T-helper 1 cell (primary cell): ENCODE results near the gene PXDN.

Experiments
- DNase-seq, 5 donors: peaks; one replicate each; pipeline ENCODE4 v3.0.0-alpha.2; 2012 to 2020

PXDN gene

GRCh38 chr2:1751767-1752725 is 7.7 kb upstream of the PXDN start:
- no peak for DNase-seq

DNA sequence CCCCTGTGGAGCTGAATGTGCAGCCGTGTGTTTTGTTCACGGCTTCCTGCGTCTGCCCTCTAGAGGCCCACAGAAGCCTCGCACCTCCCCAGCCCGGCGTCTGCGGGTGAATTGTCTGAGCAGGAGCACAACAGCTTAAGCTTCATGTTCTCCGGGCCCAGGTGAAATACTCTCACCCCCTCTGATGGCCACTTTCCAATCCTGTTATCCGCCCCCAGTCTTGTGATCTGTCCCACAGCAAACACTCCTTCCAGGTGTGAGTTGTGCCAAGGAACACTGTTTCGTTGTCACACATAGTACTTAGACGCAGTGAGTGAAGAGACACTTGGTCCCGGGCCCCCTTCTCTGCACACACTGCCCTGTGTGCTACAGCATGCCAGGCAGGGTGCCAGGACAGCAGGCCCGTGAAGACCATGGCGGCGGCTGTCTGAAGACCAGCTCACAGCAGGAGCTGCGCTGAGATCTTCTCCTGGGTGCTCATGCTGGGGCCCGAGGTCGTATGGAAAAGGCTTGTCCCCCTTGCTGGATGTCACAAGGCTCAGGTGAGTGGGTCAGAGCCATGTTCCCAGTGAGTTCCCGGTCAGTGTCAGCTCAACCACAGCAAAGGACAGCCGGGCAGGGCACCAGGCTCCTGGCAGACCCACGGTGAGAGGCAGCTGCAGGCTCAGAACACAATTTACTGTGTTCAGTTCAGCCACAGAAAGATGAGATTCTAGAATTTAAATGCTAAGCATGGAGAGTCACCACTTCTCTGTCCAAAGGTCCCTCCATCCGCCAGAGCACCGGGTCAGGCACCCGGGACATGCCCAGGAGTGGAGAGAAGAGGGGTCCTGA is 6.8 kb upstream of the PXDN start:
- DNase-seq: peak in 2 of 5 donors; percentile 4 to 25

DNA sequence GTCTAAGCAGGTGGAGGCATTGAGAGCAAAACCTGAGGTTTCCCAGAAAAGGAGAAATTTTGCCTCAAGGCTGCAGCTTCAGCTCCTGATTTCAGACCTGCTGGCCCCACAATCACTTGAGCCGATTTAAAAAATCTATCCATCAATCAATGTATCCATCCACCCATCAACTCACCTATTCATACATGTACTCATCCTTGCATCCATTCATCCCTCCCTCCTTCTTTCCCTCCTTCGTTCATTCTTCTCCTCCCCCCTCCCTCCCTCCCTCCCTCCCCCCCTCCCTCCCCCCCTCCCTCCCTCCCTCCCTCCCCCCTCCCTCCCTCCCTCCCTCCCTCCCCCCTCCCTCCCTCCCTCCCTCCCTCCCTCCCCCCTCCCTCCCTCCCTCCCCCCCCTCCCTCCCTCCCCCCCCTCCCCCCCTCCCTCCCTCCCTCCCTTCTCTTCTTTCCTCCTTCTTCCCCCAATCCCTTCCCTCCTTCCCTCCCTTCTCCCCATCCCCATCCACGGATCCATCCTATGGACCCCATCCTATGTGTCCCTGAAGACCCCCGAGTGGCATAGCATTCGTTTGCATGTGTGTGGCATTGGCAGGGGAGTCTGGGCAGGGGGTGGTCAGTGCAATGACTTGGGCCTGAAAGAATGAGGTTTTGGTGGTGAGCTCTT is 6.1 kb upstream of the PXDN start:
- no peak for DNase-seq

DNA sequence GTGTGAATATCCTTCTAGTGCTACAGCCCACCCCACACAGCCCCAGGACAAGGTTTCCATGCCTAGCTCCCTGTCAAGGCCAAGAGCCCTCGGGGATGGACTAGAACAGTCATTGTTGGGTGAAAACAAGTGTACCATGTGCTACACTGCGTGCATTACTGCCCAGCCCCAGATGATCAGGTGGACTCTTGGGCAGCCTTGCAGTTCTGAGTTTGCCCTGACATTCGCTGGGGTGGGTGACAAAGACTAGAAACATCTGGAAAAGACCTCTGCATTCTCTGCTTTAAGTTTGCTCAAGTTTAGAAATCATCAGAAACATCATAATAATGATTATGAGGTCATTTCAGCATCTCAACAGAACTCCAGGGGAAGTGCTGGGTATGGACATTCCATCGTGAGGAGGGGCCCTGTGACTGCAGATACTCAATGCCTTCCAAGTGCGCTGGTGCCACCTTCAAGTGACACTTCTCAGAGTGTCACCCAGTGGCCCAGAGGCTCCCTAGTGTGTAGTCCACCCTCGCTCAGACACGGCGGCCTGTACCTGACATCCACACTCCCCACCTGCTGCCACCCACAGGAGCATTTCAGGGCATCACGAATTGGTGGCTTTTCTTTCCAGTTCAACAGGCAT is 5.3 kb upstream of the PXDN start:
- no peak for DNase-seq

DNA sequence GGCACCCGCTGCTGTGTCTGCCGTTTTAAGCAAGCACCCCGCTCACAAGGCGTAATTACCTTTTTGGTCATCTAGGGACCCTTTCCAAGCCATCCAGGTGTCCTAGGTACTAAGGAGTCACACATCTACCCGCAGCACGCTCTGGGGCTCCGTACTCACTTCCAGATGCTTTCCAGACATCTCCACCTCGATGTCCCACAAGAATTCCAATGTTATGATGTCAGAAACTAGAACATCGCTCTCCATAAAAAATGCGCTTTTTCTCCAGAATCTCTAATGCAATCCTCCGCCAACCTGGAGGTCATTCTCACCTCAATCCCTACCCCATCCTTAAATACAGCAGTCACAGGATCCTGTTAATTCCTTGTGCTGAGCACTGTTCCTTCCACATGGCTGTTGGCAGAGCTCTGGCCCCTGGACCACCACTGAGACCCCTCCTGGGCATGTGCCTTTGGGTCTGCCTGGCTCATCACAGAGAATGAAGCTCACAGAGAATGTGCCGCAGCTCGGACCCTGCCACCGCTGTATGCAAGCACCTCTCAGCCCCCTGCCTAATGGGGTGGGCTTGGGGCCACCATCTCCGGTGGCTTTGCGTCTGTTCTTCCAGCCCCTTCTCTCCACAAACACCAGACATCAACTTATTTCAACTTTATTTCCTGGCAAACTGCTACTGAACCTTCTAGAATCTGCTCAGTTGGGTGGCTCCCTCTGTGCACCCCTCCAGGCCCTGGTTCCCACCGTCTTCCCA is 4.6 kb upstream of the PXDN start:
- DNase-seq: no peak

DNA sequence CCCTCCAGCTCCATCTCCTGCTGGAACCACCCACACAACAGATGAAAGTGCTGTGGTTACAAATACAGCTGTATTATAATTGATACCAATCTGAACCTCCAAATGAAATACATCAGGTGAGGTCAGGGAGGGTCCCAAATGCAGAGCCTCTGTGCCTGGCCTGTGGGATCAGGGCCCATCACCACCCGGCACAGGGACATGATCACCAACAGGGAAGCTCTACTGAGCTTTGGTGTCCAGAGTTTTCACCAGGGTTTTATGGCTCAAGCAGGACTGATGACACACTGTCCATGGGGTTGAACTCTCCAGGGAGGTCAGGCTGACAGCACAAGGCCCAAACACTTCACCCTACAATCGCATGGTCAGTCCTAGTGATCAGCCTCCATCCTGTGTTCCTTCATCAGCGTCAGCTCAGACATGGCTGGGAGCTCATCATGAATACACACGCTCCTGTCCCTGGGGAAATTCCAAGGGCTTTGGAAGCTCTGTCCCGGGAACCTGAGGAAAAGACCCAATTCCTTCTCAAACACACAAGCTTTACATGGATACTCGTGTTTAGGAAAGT is 3.9 kb upstream of the PXDN start:
- no peak for DNase-seq

DNA sequence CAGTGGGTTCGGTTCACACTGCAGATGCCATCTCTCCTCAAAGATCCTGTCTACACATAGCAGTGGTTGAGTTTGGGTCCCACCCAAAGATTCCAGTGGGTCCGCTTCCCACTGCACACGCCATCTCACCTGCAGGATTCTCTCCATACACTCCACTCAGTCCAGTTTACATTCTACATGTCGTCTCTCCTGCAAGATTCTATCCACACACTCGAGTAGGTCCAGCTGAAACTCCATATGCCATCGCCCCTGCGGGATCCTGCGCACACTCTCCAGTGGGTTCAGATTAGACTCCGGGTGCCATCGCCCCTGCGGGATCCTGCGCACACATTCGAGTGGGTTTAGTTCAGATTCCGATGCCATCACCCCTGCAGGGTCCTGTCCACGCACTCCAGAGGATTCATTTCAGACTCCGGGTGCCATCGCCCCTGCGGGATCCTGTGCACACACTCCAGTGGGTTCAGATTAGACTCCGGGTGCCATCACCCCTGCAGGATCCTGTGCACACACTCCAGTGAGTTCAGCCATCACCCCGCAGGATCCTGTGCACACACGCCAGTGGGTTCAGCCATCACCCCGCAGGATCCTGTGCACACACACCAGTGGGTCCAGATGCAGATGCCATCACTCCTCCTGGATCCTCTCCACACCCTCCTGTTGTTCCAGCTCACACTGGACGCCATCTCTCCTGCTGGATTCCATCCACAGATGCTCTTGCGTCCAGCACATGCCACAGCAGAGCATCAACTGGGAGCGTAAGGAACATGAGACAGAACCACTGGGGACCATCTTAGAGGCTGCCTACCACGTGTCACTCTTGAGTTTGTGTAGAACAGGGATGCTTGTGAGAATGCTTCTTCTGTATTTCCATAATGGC is 3.0 kb upstream of the PXDN start:
- no peak for DNase-seq

DNA sequence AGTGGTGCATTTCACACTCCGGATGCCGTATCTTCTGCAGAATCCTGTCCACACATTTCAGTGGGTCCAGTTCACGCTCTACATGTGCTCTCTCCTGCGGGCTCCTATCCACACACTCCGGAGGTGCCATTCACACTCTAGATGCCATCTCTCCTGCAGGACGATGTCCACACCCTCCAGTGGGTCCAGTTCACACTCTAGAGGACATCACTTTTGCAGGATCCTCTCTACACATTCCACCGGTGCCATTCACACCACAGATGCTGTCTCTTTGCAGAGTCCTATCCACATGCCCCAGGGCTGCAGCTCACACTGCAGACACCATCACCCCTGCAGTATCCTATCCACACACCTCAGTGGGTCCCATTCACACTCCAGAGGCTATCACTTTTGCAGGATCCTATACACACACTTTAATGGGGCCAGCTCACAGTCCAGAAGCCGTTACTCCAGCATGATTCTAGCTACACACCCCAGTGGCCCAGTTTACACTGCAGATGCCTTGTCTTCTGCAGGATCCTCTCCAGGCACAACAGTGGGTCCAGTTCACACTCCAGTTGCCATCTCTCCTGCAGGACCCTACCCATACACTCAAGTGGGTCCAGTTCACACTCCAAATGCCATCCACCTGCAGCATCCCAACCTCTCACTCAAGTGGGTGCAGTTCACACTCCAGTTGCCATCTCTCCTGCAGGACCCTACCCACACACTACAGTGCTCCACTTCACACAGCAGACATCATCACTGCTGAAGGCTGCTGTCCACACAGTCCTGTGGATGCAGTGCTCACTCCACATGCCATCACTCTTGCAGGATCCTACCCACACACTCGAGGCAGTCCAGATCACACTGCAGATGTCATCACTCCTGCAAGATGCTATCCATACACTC is 2.1 kb upstream of the PXDN start:
- no peak for DNase-seq

DNA sequence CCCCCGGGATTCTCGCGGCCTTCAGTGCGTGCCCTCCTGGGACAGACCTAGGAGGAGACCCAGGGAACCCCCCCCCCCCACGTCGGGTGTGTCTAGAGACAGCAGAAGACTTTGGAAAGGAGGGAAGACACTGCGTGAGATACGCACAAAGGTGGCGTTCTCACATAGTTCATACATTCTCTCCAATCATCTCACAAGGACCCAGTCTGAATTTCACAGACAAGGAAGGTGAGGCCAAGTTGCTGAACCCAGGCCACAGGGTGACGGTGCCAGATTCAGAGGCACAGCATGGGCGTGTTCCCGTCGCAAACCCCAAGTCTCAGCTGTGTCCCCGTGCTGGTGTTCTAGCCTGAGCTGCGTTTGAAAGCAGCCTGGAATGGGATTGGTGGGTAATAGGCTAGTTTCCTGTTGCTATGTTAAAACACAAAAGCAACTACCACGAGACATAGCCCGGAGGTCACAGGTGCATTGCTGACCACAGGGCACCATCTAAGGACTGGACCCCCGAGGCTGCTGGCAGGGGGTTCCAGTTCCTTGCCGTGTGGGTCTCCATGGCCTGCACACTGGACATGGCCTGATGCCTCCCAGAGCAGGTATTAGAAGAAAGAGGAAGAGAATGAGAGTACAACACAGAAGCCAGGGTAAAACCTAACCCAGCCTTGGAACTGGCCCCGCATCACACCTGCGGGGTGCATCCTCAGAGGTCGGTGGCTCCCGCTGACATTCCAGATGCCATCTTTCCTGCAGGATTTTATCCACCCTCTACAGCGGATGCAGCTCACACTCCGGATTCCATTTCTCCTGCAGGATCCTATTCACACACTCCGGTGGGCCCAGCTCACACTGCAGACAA is 1.1 kb upstream of the PXDN start:
- DNase-seq: no peak

DNA sequence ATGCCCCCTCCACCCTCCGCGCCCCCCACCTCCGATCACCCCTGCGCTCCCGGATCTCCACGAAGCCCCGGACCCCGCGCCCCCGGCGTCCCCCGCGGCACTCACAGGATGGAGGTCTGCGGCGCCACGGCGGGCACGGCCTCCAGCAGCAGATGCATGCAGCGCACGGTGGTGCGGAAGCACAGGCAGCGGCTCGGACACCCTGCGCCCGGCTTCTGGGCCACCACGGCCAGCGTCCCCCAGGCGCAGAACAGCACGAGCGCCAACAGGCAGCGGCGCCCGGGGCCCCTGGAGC is 217 bp downstream of the PXDN start:
- no peak for DNase-seq

GRCh38 chr2:1743396-1744150 is 742 bp downstream of the PXDN start:
- DNase-seq: no peak

DNA sequence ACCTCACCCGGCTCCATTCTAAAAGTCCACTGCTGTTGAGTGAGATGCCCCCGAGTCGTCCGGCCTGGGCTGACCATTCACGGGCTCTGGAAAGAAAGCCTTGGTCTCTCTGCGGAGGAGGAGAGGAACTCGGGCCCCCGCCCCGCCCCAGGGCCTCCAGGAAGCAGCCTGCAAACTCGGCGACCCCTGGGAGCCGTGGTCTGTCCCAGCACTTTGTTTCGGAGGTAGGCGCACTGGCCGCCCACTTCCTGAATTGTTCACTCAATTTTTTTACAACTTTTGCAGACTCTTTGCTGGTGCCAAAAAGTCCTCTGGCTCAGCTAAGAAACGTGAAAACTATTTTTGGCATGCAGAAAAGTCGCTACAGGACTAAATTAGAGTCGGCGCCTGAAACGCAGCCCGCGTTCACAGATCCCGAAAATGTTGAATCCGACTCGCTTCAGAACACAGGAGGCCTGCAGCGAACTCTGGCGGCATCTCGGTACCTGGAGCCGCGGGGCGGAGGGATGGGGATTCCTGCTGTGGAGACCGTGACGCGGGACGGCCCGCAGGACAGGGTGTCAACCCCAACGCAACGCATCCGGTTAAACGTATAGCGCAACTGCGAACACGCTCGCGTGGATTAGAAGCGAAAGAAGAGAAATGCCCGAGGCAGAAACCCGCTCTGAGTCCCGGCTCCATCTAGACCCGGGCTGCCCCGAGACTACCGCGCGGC is 1.5 kb downstream of the PXDN start:
- DNase-seq: peak in 1 of 5 donors; percentile 4

DNA sequence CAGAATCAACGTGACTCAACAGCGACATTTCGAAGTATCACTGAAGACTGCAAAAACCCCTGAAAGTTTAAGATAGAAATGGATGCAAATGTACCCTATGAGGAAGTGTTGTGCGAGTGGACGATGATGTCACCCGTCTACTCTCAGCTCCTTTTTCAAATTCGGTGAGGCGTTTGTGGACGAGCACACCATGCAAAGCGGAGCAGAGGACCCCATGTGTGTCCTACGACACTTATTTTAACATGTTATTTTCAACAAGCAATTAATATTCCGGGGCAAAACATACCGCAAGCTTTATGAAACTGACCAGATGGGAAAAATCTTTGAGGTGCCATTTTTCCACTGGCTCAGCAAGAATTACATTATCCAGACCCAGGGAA is 2.0 kb downstream of the PXDN start:
- no peak for DNase-seq

- no peak for DNase-seq
These were observed 2.5 kb downstream of the PXDN start for GRCh38 chr2:1741851-1742250.

DNA sequence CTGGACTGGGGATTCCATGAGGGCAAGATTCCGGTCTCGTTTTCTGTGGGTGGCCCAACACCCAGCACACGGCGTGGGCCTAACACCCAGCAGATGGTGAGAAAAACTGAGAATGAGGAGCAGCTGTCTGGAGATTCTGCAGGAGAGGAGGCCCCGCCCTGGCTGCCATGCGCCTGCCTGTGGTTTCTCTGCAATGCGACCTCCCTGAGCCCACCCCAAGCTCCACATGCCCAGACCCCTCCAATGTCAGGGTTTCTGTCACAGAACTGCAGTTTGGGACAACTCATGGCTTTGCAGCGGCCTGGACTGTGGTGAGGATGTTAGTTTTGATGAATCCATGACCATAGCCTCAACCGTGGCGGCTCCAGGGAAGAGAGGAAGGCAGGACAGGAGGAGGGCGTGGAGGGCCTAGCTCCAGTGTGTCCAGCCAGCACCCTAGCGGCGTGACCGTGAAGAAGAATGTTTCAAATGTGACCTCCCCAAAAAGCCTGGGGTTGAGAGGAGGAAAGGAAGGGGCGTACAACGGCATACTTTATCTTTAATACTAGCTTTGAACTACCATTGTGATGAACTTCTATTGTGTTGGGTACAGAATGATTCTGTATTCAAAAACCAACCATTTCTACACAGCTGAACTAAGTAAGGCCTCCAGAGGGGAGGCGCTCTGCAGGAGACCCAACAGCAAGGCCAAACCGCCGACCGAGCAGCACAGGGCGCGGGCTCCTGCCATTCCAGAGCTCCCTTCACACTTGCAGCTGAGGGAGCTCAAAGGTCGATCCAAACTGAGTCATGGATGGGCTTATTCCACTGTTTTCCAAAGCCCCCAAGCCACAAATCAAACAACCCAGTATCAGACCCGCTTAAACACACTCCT is 3.4 kb downstream of the PXDN start:
- no peak for DNase-seq
